Stomach (tissue), 4 donors: Measurements from ENCODE around the gene MFAP4.

Source experiments
- EP300 ChIP-seq: sonication (generic); formaldehyde crosslinking; IDR thresholded peaks from one replicate; pipeline ENCODE4 v1.6.1; 2017; ENCODE audit warnings: antibody characterized with exemption
- POLR2A ChIP-seq, 4 donors: fragments of 450-650 bp; IDR thresholded peaks; one replicate each; pipeline ENCODE4 v1.6.1; 2016; ENCODE audit warnings: antibody characterized with exemption in 4 of 4, control low read depth in 2 of 4, mild to moderate bottlenecking in 1 of 4, moderate library complexity in 1 of 4
- POLR2AphosphoS5 ChIP-seq, 3 donors: sonication (generic); formaldehyde crosslinking; IDR thresholded peaks; one replicate each; pipeline ENCODE4 v1.6.1; 2016; ENCODE audit warnings: antibody characterized with exemption in 3 of 3
- TF ChIP-seq, protein P1 (sequence below), 7 experiments: fragments of 450-650 bp in 4 of 7; fragments of 200-600 bp in 3 of 7; sonication (generic) in 3 of 7; IDR thresholded peaks; one replicate each; pipeline ENCODE4 v1.5.1; 2016 to 2019; ENCODE audit warnings: antibody characterized with exemption in 7 of 7, control low read depth in 2 of 7, mild to moderate bottlenecking in 1 of 7

DNA sequence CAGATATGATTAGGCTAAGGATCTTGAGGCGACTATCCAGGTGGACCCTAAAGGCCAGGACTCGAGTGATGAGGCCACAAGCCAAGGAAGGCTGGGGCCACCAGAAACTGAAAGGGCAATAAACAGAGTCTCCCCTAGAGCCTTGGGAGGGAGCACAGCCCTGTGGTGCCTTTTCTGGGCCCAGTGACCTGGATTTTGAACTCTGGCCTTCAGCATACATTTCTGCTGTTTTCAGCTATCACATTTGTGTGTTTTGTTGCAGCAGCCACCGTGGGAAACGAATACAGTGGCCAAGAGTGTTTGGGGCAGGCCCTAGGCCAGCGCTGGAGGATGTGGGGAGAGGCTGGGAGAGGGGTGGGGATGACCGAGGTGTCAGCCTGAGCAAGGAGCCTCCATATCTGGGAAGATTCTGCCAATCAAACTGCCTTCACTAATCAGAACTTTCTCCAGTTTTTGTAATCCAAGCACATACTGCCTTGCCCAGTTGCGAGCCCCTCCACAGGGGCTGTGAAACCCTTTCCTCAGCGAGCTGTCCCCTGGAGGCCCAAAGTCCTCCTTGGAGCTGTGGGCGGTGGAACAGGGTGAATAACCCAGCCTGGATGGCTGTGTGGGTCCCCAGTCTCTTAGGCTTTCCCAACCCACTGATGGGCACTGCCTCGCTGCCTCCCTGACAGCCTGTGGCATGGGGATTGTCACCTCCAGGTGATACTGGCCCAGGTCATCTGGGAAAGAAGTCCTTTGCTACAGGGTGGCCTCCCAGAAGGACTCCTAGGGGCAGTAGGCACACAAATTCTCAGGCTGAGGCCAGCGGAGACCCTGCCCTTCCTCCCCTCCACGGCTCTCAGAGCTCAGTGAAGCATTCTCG lies 41.3 kb downstream of the MFAP4 start:
- TF ChIP-seq, protein P1, sequence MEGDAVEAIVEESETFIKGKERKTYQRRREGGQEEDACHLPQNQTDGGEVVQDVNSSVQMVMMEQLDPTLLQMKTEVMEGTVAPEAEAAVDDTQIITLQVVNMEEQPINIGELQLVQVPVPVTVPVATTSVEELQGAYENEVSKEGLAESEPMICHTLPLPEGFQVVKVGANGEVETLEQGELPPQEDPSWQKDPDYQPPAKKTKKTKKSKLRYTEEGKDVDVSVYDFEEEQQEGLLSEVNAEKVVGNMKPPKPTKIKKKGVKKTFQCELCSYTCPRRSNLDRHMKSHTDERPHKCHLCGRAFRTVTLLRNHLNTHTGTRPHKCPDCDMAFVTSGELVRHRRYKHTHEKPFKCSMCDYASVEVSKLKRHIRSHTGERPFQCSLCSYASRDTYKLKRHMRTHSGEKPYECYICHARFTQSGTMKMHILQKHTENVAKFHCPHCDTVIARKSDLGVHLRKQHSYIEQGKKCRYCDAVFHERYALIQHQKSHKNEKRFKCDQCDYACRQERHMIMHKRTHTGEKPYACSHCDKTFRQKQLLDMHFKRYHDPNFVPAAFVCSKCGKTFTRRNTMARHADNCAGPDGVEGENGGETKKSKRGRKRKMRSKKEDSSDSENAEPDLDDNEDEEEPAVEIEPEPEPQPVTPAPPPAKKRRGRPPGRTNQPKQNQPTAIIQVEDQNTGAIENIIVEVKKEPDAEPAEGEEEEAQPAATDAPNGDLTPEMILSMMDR (IDR thresholded peaks at IDR 0.05), result no peak
- no peak for TF ChIP-seq POLR2A (IDR thresholded peaks at IDR 0.05)
- no peak for TF ChIP-seq EP300
- no peak for TF ChIP-seq POLR2AphosphoS5 (IDR thresholded peaks at IDR 0.05)
